Measurements from ENCODE around the gene CSGALNACT2. TPM values are rescaled to one million over a fixed set of nuclear protein-coding genes. Genes with fewer than 3 reads are reported as not detected.
"Not testable (repeated sequence)": the region's sequence is repeated elsewhere in the genome, so short reads cannot be mapped to it uniquely, and the experiment has no call there.

CSGALNACT2 gene
- total and polyA plus RNA-seq, 8 donors, result 2.3 to 8.6 (median 4.9) TPM

DNA sequence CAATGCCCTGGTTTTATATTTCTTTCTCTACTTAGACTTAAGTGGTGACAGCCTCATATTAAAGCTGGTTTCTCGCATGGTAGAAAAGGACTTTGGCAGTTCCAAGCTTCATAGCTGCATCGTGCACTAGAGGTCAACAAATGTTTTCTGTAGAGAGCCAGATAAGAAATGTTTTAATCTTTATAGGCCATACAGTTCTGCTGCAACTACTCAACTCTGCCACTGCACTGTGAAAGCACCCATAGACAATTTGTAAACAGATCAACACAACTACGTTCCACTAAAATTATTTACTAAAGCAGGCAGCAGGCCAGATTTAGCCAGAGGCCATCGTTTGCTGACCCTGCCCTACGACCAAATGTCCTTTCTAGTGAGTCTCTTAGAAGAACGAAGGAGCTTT, 36.7 kb downstream of the CSGALNACT2 start:
- Histone ChIP-seq H3K36me3 (peaks cover 0 to 12% (median 0%) of the 10 kb centered on the region in 3 donors), H3K4me1 (no peaks in the 10 kb centered on the region), H3K4me3 (no peak overlapping the region), H3K27me3 (no peaks in the 10 kb centered on the region), H3K9me3 (no peaks in the 10 kb centered on the region), H3K27ac (no peak overlapping the region)
- 59% methylated on average over 6 of the region's 6 CpGs for WGBS, 2 donors
- ATAC-seq (no peak), FAIRE-seq (no peak), DNase-seq (no peak)
- TF ChIP-seq, protein P1, sequence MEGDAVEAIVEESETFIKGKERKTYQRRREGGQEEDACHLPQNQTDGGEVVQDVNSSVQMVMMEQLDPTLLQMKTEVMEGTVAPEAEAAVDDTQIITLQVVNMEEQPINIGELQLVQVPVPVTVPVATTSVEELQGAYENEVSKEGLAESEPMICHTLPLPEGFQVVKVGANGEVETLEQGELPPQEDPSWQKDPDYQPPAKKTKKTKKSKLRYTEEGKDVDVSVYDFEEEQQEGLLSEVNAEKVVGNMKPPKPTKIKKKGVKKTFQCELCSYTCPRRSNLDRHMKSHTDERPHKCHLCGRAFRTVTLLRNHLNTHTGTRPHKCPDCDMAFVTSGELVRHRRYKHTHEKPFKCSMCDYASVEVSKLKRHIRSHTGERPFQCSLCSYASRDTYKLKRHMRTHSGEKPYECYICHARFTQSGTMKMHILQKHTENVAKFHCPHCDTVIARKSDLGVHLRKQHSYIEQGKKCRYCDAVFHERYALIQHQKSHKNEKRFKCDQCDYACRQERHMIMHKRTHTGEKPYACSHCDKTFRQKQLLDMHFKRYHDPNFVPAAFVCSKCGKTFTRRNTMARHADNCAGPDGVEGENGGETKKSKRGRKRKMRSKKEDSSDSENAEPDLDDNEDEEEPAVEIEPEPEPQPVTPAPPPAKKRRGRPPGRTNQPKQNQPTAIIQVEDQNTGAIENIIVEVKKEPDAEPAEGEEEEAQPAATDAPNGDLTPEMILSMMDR (IDR thresholded peaks at IDR 0.05), result no peak
- intact Hi-C loops (cut with DNase I), result no loop called here

- whole genome bisulfite sequencing, 2 donors, result 98 to 99% methylated on average over 3 of the region's 3 CpGs
- H3K36me3 ChIP-seq, result peaks cover 0 to 12% (median 0%) of the 10 kb centered on the region in 3 donors
Measured at GRCh38 chr10:43176271-43176670, 38.0 kb downstream of the CSGALNACT2 start.

DNA sequence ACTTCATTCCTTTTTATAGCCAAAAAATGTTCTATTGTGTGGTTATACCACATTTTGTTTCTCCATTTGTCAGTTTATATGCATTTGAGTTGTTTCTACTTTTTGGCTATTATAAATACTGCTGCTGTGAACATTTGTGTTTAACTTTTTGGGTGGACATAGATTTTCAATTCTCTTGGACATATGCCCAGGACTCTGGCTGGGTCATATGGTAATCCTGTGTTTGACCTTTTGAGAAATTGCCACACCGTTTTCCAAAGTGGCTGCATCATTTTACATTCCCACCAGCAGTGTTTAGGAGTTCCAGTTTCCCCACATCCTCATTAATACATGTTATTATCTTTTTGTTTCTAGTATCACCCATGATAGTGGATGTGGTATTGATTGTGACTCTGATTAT, 39.4 kb downstream of the CSGALNACT2 start:
- intact Hi-C loops (cut with DNase I), result no loop called here
- H3K27ac ChIP-seq, result no peak overlapping the region
- H3K9me3 ChIP-seq, result no peaks in the 10 kb centered on the region
- ATAC-seq (no peak), DNase-seq (no peak), FAIRE-seq (no peak)
- TF ChIP-seq, protein P1 (IDR thresholded peaks at IDR 0.05), result no peak
- H3K27me3 ChIP-seq, result no peaks in the 10 kb centered on the region
- H3K36me3 ChIP-seq, result peaks cover 0 to 12% (median 0%) of the 10 kb centered on the region in 3 donors
- no peak overlapping the region for H3K4me3 ChIP-seq
- H3K4me1 ChIP-seq, result no peaks in the 10 kb centered on the region
- 73 to 86% methylated on average over 1 of the region's 1 CpG for WGBS, 2 donors

More at GRCh38 chr10:43176271-43176670, 38.0 kb downstream of the CSGALNACT2 start:
- H3K9me3 ChIP-seq, result no peaks in the 10 kb centered on the region
- TF ChIP-seq, protein P1 (IDR thresholded peaks at IDR 0.05), result no peak
- no peak overlapping the region for H3K4me3 ChIP-seq
- FAIRE-seq, result no peak
- intact Hi-C loops (cut with DNase I), result no loop called here
- no peaks in the 10 kb centered on the region for H3K27me3 ChIP-seq
- no peak for ATAC-seq
- no peaks in the 10 kb centered on the region for H3K4me1 ChIP-seq
- no peak for DNase-seq
- H3K27ac ChIP-seq, result no peak overlapping the region

DNA sequence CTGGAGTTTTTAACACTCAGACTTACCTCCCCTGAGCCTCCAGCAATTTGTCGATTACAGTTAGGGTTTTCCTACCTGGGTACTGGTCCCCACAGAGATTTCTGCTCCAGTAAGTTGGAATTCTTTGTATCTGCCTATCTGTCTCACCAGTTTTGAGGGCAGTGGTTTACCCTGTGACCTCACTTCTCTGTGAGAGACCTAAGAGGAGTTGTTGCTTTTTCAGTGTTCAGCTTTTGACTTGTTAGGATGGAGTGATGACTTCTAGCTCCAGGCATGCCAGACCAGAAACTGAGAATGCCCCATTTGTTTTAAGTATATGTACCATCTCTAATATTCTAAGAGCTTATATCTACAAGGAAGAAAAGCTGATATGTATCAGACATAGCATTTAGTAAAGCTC, 42.9 kb downstream of the CSGALNACT2 start:
- peaks cover 0 to 17% (median 0%) of the 10 kb centered on the region in 3 donors for H3K36me3 ChIP-seq
- intact Hi-C loops (cut with DNase I), result no loop called here

DNA sequence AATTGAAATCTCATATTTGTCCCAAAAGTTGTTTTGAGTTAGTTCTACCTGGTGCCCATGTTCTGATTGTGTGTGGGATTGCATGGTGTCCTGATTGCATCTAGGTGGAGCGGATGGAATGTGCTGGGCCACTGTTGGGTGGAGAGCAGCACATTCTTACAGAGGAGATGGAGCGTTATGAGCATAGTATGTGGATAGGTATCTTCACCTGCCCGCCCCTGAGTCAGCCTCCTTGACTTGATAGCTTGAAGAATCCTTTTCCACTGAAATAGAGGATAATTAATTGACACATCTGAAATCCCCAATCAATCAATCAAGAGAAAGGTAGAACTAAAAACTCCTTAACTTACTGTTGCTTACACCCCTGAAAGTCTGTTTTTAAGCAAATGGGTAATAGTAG, 45.5 kb downstream of the CSGALNACT2 start:
- ATAC-seq; DNase-seq; H3K36me3 ChIP-seq; H3K27ac ChIP-seq; intact Hi-C loops (cut with DNase I); H3K27me3 ChIP-seq; H3K9me3 ChIP-seq; FAIRE-seq; H3K4me3 ChIP-seq; H3K4me1 ChIP-seq: not testable (repeated sequence)
- WGBS, 2 donors, result 99 to 100% methylated on average over 3 of the region's 3 CpGs

More for the DNA sequence above, 42.9 kb downstream of the CSGALNACT2 start:
- H3K4me1 ChIP-seq, result no peaks in the 10 kb centered on the region
- no peak for DNase-seq
- H3K9me3 ChIP-seq, result no peaks in the 10 kb centered on the region
- H3K27ac ChIP-seq, result no peak overlapping the region
- no peak for ATAC-seq
- H3K4me3 ChIP-seq, result no peak overlapping the region
- 94 to 95% methylated on average over 1 of the region's 1 CpG for WGBS, 2 donors
- no peaks in the 10 kb centered on the region for H3K27me3 ChIP-seq
- no peak for FAIRE-seq
- TF ChIP-seq, protein P1 (IDR thresholded peaks at IDR 0.05), result no peak
